Common myeloid progenitor, CD34-positive (primary cell): ENCODE measurements around the gene PSMB7.

ENCODE experiments used
- CTCF ChIA-PET: fragments of 350-600 bp; sonication (Branson Sonifier 250); formaldehyde crosslinking; loops from one replicate; lab custom pipeline; 2021; ENCODE audit warnings: antibody characterized with exemption; lab: Charles Lee
- POLR2A ChIA-PET: fragments of 350-600 bp; sonication (Branson Sonifier 250); formaldehyde crosslinking; loops from one replicate; lab custom pipeline; 2021; ENCODE audit warnings: antibody characterized with exemption; lab: Charles Lee
- DNase-seq, 3 donors: peaks; one replicate each; pipeline versions ENCODE4 v3.0.0 to v3.0.0-alpha.2; 2013
- H3K27ac ChIP-seq, 2 experiments: 1 replicate in 1 of 2; 2 replicates in 1 of 2; pipeline ENCODE4 v1.7.0; 2013; ENCODE audit warnings: inconsistent platforms in 2 of 2, low read length in 2 of 2, mild to moderate bottlenecking in 2 of 2, low read depth in 1 of 2, moderate library complexity in 1 of 2; ENCODE audit not compliant: severe bottlenecking in 2 of 2, insufficient read depth in 1 of 2, poor library complexity in 1 of 2
- H3K27me3 ChIP-seq, 5 experiments: replicated peaks in 2 of 5; 1 replicate in 3 of 5; 2 replicates in 2 of 5; pipeline versions ENCODE4 v1.6.1 to v1.7.0; 2013; ENCODE audit warnings: low read length in 4 of 5, mild to moderate bottlenecking in 2 of 5, moderate library complexity in 2 of 5, inconsistent platforms in 1 of 5; ENCODE audit not compliant: insufficient read depth in 5 of 5, control insufficient read depth in 4 of 5
- H3K36me3 ChIP-seq, 4 experiments: 1 replicate in 2 of 4; 2 replicates in 2 of 4; pipeline versions ENCODE4 v1.6.1 to v1.7.0; 2013; ENCODE audit warnings: low read length in 3 of 4, control low read depth in 1 of 4, mild to moderate bottlenecking in 1 of 4; ENCODE audit not compliant: control insufficient read depth in 4 of 4, insufficient read depth in 4 of 4
- H3K4me1 ChIP-seq, 4 experiments: 1 replicate in 3 of 4; 2 replicates in 1 of 4; pipeline versions ENCODE4 v1.6.1 to v1.7.1; 2013; ENCODE audit warnings: low read length in 3 of 4, mild to moderate bottlenecking in 3 of 4, control low read depth in 1 of 4, inconsistent platforms in 1 of 4, moderate library complexity in 1 of 4; ENCODE audit not compliant: control insufficient read depth in 4 of 4, insufficient read depth in 4 of 4; ENCODE audit errors: control extremely low read depth in 1 of 4
- H3K4me3 ChIP-seq, 7 experiments: 1 replicate in 4 of 7; 2 replicates in 3 of 7; pipeline versions ENCODE4 v1.5.1 to v1.7.0; 2013; ENCODE audit warnings: mild to moderate bottlenecking in 7 of 7, low read length in 6 of 7, moderate library complexity in 6 of 7, inconsistent platforms in 2 of 7, low read depth in 2 of 7, control low read depth in 1 of 7; ENCODE audit not compliant: insufficient read depth in 4 of 7, control insufficient read depth in 1 of 7; ENCODE audit errors: extremely low read depth in 1 of 7
- H3K9me3 ChIP-seq, 5 experiments: 1 replicate in 4 of 5; 2 replicates in 1 of 5; pipeline versions ENCODE4 v1.6.1 to v1.7.1; 2013; ENCODE audit warnings: low read length in 4 of 5, mild to moderate bottlenecking in 2 of 5, inconsistent platforms in 1 of 5, low read depth in 1 of 5, moderate library complexity in 1 of 5; ENCODE audit not compliant: control insufficient read depth in 4 of 5, insufficient read depth in 2 of 5; ENCODE audit errors: control extremely low read depth in 1 of 5
- WGBS: methylation state at CpG from one replicate; pipeline ENCODE4 v1.1.5; 2013; ENCODE audit not compliant: insufficient coverage; 5-methylcytosine and 5-hydroxymethylcytosine counted together

Gene PSMB7

DNA sequence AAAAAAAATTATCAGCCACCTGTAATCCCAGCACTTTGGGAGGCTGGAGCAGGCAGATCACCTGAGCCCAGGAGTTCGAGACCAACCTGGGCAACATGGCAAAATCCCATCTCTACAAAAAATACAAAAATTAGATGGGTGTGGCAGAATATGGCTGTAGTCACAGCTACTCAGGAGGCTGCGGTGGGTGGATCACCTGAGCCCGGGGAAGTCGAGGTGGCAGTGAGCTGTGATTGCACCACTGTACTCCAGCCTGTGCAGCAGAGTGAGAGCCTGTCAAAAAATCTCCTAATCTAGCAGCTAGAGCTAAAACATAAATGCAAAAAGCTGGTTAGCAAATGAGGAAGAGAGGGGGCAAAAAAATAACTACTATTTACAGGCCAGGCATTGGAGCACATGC, 12.0 kb downstream of the PSMB7 start:
- Histone ChIP-seq H3K27ac (no peak overlapping the region), H3K27me3 (no peaks in the 10 kb centered on the region), H3K9me3 (no peaks in the 10 kb centered on the region), H3K4me3 (no peak overlapping the region), H3K36me3 (peaks cover 18 to 70% (median 53%) of the 10 kb centered on the region in 4 experiments), H3K4me1 (peaks cover 0 to 12% (median 9%) of the 10 kb centered on the region in 4 experiments)
- ChIA-PET POLR2A (no interaction called here), CTCF (interaction anchor here (0.8 to 1.0 kb wide), 2 partner anchors 9 to 16 kb away, joined by 3 to 4 read pairs; no protein-coding TSS in a partner anchor)
- DNase-seq, result no peak
- WGBS, result 82% methylated on average over 3 of the region's 4 CpGs

DNA sequence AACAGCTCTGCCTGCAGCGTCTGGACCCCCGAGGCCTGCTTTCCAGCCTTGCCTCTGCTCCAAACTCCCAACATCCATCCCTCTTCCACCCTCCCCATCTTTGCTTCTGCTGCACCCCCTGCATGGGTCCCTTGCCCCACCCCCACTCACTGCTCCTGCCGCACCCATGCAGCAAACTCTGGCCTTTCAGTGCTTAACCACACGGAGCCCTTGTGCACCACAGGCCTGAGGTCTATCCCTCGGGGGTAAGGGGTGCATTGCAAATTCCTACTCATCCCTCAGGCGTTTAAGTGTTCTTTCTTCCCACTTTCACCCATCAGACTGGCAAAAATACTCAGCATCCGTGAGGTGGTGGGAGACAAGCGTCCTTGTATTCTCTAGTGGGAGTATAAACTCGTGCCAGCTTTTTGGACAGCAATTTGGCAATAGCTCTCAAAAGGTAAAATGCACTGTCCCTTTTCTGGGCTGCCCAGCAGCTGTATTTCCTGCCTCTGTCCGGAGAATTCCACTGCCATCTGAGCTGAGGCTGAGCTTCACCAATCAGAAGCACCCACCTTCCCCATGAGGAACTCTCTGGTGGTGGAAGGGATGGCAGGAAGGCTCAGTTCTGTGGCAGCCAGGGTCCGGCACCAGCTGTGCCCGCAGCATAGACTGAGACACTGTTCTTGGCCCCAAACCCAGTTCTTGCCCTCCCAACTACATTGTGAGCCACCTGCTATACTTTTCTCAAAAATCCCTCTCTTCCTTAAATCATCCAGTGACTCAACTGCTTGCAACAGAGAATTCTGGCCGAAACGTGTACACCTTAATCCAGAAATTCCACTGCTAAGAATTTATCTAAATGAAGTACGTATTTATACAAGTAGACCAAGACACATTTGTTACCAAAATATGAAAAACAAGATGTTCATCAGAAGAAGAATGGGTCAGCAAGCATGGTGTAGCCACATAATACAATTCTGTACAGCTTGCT, 15.0 kb downstream of the PSMB7 start:
- WGBS, result 89% methylated on average over 10 of the region's 15 CpGs
- ChIA-PET POLR2A (no interaction called here), CTCF (interaction anchor here (0.8 to 2.6 kb wide), 7 partner anchors 10 to 137 kb away, joined by 3 to 8 read pairs (median 3); no protein-coding TSS in a partner anchor)

GRCh38 chr9:124399323-124399967, 15.8 kb downstream of the PSMB7 start:
- no peaks in the 10 kb centered on the region for H3K27me3 ChIP-seq
- ChIA-PET CTCF (interaction anchor here (0.6 to 2.6 kb wide), 7 partner anchors 9 to 136 kb away, joined by 3 to 8 read pairs (median 3); no protein-coding TSS in a partner anchor), POLR2A (no interaction called here)
- peaks cover 13 to 61% (median 36%) of the 10 kb centered on the region in 4 experiments for H3K36me3 ChIP-seq
- 86% methylated on average over 12 of the region's 12 CpGs for WGBS
- peaks cover 0 to 12% (median 9%) of the 10 kb centered on the region in 4 experiments for H3K4me1 ChIP-seq
- no peak overlapping the region for H3K4me3 ChIP-seq
- no peaks in the 10 kb centered on the region for H3K9me3 ChIP-seq
- no peak overlapping the region for H3K27ac ChIP-seq
- no peak for DNase-seq

More for the DNA sequence above, 15.0 kb downstream of the PSMB7 start:
- DNase-seq, result no peak
- Histone ChIP-seq H3K27ac (no peak overlapping the region), H3K9me3 (no peaks in the 10 kb centered on the region), H3K36me3 (peaks cover 17 to 63% (median 41%) of the 10 kb centered on the region in 4 experiments), H3K4me3 (no peak overlapping the region), H3K4me1 (peaks cover 0 to 12% (median 9%) of the 10 kb centered on the region in 4 experiments), H3K27me3 (no peaks in the 10 kb centered on the region)

DNA sequence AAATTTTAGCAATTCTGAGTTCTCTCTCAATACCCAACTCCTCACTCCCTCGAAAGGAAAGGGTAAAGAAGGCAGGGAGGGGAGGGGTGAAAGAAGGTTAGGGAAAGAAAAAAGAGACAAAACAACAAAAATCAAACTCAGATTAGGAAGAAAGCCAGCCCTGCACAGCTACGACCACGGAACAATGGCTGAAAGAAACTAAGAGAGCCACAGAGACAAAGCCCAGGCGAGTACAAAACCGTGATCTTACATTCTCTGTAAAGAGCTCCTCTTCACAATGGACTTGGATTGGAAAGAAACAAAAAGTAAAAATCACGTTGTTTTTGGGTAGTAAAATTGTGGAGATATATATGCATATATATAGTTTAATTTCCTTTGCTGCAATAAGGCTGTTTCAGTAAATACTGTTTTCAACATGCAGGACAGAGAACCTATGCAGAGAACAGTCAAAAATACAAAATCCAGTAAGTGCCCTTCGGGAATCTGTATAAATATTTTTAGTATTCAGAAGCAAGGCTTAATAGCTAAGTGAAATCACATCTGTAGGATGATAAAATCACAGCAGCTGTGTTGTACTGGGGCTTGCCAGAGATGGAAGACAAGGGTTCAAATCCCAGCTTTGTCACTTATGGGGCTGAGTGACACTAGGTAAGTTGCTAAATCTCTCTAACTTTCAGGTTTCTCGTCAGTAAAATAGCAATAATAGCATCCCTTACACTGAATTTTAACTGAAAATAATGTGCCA, 16.9 kb downstream of the PSMB7 start:
- Histone ChIP-seq H3K36me3 (peaks cover 14 to 63% (median 34%) of the 10 kb centered on the region in 4 experiments), H3K4me3 (no peak overlapping the region), H3K27ac (no peak overlapping the region), H3K4me1 (peaks cover 0 to 15% (median 9%) of the 10 kb centered on the region in 4 experiments), H3K9me3 (no peaks in the 10 kb centered on the region), H3K27me3 (no peaks in the 10 kb centered on the region)
- no peak for DNase-seq
- ChIA-PET CTCF (interaction anchor here (0.6 to 2.6 kb wide), 9 partner anchors 9 to 272 kb away, joined by 3 to 8 read pairs (median 3); no protein-coding TSS in a partner anchor), POLR2A (no interaction called here)
- 97% methylated on average over 4 of the region's 8 CpGs for WGBS

DNA sequence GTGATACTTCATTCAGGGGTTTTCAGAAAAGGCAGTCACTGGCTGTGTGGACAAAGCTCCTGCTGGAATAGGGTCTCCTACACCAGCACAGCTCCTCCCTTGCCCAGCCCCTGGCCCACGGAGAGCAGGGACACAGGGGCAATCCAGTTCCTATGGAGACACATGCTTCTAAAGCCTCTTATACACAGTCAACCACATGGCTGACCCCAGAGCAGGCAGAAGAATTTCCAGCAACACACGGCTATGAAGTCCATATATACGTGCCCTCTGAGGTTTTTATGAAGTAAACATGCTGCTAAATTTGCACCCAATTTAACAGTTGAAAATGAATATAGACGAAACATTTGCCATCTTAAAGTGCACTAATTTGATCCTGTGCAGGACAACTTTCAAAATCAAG, 19.4 kb downstream of the PSMB7 start:
- no peak for DNase-seq
- H3K4me1 ChIP-seq, result peaks cover 0 to 15% (median 9%) of the 10 kb centered on the region in 4 experiments
- H3K27ac ChIP-seq, result no peak overlapping the region
- ChIA-PET POLR2A (no interaction called here), CTCF (interaction anchor here (2.8 to 5.0 kb wide), 2 partner anchors 14 to 269 kb away, joined by 15 to 22 read pairs; no protein-coding TSS in a partner anchor)
- H3K4me3 ChIP-seq, result no peak overlapping the region
- H3K27me3 ChIP-seq, result no peaks in the 10 kb centered on the region
- no peaks in the 10 kb centered on the region for H3K9me3 ChIP-seq
- H3K36me3 ChIP-seq, result peaks cover 6 to 58% (median 20%) of the 10 kb centered on the region in 4 experiments
- WGBS, result 95% methylated on average over 4 of the region's 4 CpGs

DNA sequence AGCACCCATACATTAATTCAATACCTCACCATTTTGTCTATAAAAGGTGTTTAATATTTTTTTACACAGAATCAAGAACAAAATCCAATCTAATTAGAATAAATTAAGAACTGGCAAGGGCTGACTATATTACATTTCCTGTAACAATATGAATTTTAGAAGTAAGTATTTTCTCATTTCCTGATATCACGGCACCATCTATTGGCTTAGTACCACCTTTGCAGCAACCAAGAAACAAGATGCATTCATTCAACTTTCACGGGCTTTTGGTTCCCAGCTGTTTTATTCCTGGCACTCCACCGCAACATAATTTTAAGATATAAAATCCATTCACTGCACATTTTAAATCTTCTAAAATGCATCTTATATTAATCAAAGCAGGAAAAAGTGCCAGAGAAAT, 20.6 kb downstream of the PSMB7 start:
- Histone ChIP-seq H3K27ac (no peak overlapping the region), H3K4me3 (no peak overlapping the region), H3K9me3 (no peaks in the 10 kb centered on the region), H3K27me3 (no peaks in the 10 kb centered on the region), H3K4me1 (peaks cover 0 to 7% (median 5%) of the 10 kb centered on the region in 4 experiments), H3K36me3 (peaks cover 6 to 45% (median 13%) of the 10 kb centered on the region in 4 experiments)
- DNase-seq, result peak in 1 of 3 donors; percentile 21
- ChIA-PET POLR2A (interaction anchor here (0.6 kb wide), 1 partner anchor 130 kb away, joined by 3 read pairs; no protein-coding TSS in a partner anchor), CTCF (interaction anchor here (1.2 to 5.0 kb wide), 5 partner anchors 8 to 268 kb away, joined by 3 to 22 read pairs (median 10); no protein-coding TSS in a partner anchor)
- 90% methylated on average over 3 of the region's 3 CpGs for WGBS
